ENCODE measurements around the gene MCTP2.

GRCh38 chr15:94421706-94422105, 190.3 kb downstream of the MCTP2 start:
- TF ChIP-seq SUZ12 (IDR thresholded peaks at IDR 0.05; ENCODE audit: extremely low read depth, insufficient read depth, insufficient read length): no peak
- TF ChIP-seq YY1 (IDR thresholded peaks at IDR 0.05; ENCODE audit: insufficient read depth, insufficient read length): no peak
